Fibroblast of villous mesenchyme (primary cell): ENCODE data around the gene BATF2. TPM values are rescaled to one million over a fixed set of nuclear protein-coding genes. Genes with fewer than 3 reads are reported as not detected.
A peak's percentile ranks its signal among the peaks of the same experiment; 100 is the strongest.

ENCODE experiments used
- DNase-seq: peaks from one replicate; pipeline ENCODE4 v3.0.0-alpha.2; 2010; ENCODE audit warnings: low read depth
- H3K4me3 ChIP-seq: 2 replicates; pipeline ENCODE4 v1.5.1; 2011; ENCODE audit warnings: low read depth, mild to moderate bottlenecking, low read length
- CTCF ChIP-seq: IDR thresholded peaks from 2 replicates; pipeline ENCODE4 v1.5.1; 2012; ENCODE audit warnings: low read depth, mild to moderate bottlenecking, low read length; ENCODE audit not compliant: insufficient read depth
- total RNA-seq: library from RNA; depleted of rRNA; stranded (reverse); fragments of >200 nt; gene quantifications from 2 replicates; pipeline ENCODE4 v1.2.3, GENCODE V29; 2012

BATF2 gene
- total RNA-seq, 1 donor = 0.86 TPM

GRCh38 chr11:65040520-65040846 is 43.7 kb upstream of the BATF2 start:
- peak overlapping the region; percentile 75 for H3K4me3 ChIP-seq
- no peak for DNase-seq
- no peak for TF ChIP-seq CTCF

GRCh38 chr11:65036931-65037330 is 40.2 kb upstream of the BATF2 start:
- TF ChIP-seq CTCF = no peak
- no peak overlapping the region for H3K4me3 ChIP-seq
- no peak for DNase-seq

- DNase-seq = no peak
Observed at GRCh38 chr11:65035579-65035978, 38.8 kb upstream of the BATF2 start.

GRCh38 chr11:65034423-65034822 is 37.7 kb upstream of the BATF2 start:
- DNase-seq = no peak
- H3K4me3 ChIP-seq = no peak overlapping the region
- TF ChIP-seq CTCF = no peak

More at GRCh38 chr11:65035579-65035978, 38.8 kb upstream of the BATF2 start:
- no peak overlapping the region for H3K4me3 ChIP-seq
- TF ChIP-seq CTCF = no peak

- no peak for TF ChIP-seq CTCF
- no peak overlapping the region for H3K4me3 ChIP-seq
- no peak for DNase-seq
Observed at GRCh38 chr11:65032216-65032615, 35.4 kb upstream of the BATF2 start.

GRCh38 chr11:65027213-65028067 is 30.7 kb upstream of the BATF2 start, which contains the start of gene SNX15:
TSS of gene SNX15 (plus strand) at chr11:65027439. CDS start at chr11:65027538, 99 bp downstream.
- peak; percentile 61 for TF ChIP-seq CTCF
- H3K4me3 ChIP-seq = peak within 1 kb of the TSS; percentile 73
- peak; percentile 98 for DNase-seq
